ENCODE results near the gene SCAMP4.

SCAMP4 gene

DNA sequence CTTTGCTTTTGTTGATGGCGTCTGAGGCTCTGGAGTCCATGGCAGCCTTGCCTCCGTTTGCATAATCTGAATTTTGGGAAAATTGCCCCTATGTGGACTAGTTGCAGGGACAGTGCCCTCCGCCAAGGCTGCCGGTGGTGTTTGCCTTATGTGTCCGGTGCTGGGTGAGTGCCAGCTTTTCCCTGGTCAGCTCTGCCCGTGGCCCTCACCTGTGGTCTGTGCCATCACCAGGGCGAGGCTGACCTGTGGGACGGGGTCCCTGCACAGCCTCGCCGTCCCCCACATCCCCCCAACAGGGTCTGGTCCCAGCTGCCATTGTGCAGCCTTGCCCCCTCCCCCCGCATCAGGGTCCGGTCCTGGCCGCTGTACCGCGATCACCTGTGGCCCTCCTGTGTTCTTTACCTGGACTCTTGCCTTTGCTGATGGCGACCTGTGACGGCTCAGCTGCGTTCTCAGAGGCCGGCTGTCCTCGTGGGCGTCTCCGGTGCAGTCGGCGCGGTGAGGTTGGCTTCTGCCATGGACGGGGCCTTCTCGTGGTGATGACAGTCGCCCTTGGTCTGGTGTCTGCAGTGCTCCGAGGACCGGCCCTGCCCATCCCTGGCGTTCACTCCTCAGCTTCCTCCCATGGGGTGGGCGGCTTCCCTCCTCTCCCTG lies 48.4 kb downstream of the SCAMP4 start:
- Histone ChIP-seq H4K20me1 (ENCODE audit: insufficient read depth, low read length) (no peaks in the 10 kb centered on the region), H3K9me2 (ENCODE audit: low read depth, low read length) (no peaks in the 10 kb centered on the region), H3K27ac (ENCODE audit: low read depth, low read length, poor library complexity, severe bottlenecking) (no peak overlapping the region), H3K27me3 (ENCODE audit: insufficient read depth, low read length) (no peaks in the 10 kb centered on the region), H3K79me2 (ENCODE audit: insufficient read depth, low read length) (peaks cover 10% of the 10 kb centered on the region), H3F3A (ENCODE audit: insufficient read depth, low read length) (no peaks in the 10 kb centered on the region), H3K36me3 (ENCODE audit: insufficient read depth, low read length) (peaks cover 30% of the 10 kb centered on the region; the same call in 1 of the 2 replicates), H3K4me2 (ENCODE audit: low read length) (no peak overlapping the region), H3K9me3 (ENCODE audit: low read length) (no peaks in the 10 kb centered on the region), H3K4me1 (ENCODE audit: insufficient read depth, low read length, severe bottlenecking) (no peaks in the 10 kb centered on the region), H3K9ac (ENCODE audit: low read length) (no peak overlapping the region), H3K4me3 (ENCODE audit: low read depth, low read length, poor library complexity, severe bottlenecking) (no peak overlapping the region), H2AFZ (ENCODE audit: low read length) (no peak overlapping the region)
- TF ChIP-seq EZH2 (IDR thresholded peaks at IDR 0.05; ENCODE audit: borderline replicate concordance, low read length), result no peak
- TF ChIP-seq, protein P1, sequence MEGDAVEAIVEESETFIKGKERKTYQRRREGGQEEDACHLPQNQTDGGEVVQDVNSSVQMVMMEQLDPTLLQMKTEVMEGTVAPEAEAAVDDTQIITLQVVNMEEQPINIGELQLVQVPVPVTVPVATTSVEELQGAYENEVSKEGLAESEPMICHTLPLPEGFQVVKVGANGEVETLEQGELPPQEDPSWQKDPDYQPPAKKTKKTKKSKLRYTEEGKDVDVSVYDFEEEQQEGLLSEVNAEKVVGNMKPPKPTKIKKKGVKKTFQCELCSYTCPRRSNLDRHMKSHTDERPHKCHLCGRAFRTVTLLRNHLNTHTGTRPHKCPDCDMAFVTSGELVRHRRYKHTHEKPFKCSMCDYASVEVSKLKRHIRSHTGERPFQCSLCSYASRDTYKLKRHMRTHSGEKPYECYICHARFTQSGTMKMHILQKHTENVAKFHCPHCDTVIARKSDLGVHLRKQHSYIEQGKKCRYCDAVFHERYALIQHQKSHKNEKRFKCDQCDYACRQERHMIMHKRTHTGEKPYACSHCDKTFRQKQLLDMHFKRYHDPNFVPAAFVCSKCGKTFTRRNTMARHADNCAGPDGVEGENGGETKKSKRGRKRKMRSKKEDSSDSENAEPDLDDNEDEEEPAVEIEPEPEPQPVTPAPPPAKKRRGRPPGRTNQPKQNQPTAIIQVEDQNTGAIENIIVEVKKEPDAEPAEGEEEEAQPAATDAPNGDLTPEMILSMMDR (IDR thresholded peaks at IDR 0.05; ENCODE audit: low read length), result no peak

DNA sequence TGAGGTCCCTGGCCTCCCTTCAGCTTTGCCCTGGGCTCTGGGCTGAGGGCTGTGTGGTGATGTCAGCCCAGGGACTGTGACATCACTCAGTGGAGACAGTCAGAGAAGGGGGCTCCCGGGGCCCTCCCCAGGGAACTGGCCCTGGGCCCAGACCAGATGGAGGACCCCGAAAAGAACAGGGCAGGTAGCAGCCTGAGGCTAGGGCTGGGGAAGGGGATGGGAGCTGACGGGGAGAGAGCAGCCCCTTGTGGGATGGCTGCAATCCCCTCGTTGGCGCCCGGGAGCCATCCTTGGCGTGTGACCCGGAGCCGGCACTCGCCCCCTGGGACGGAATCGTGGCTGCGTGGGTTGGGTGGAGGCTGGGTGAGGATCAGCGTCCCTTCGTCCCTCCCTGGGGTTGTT lies 49.3 kb downstream of the SCAMP4 start:
- no peak overlapping the region for H3K9ac ChIP-seq (ENCODE audit: low read length)
- H3K27me3 ChIP-seq (ENCODE audit: insufficient read depth, low read length), result no peaks in the 10 kb centered on the region
- H3K4me3 ChIP-seq (ENCODE audit: low read depth, low read length, poor library complexity, severe bottlenecking), result no peak overlapping the region
- TF ChIP-seq, protein P1 (IDR thresholded peaks at IDR 0.05; ENCODE audit: low read length), result no peak
- no peak for TF ChIP-seq EZH2 (IDR thresholded peaks at IDR 0.05; ENCODE audit: borderline replicate concordance, low read length)
- no peak overlapping the region for H2AFZ ChIP-seq (ENCODE audit: low read length)
- no peaks in the 10 kb centered on the region for H3K79me2 ChIP-seq (ENCODE audit: insufficient read depth, low read length)
- no peak overlapping the region for H3K4me2 ChIP-seq (ENCODE audit: low read length)
- H3F3A ChIP-seq (ENCODE audit: insufficient read depth, low read length), result no peaks in the 10 kb centered on the region
- no peaks in the 10 kb centered on the region for H4K20me1 ChIP-seq (ENCODE audit: insufficient read depth, low read length)
- H3K9me2 ChIP-seq (ENCODE audit: low read depth, low read length), result no peaks in the 10 kb centered on the region
- H3K36me3 ChIP-seq (ENCODE audit: insufficient read depth, low read length), result peaks cover 20% of the 10 kb centered on the region; the same call in 1 of the 2 replicates
- H3K27ac ChIP-seq (ENCODE audit: low read depth, low read length, poor library complexity, severe bottlenecking), result no peak overlapping the region
- H3K4me1 ChIP-seq (ENCODE audit: insufficient read depth, low read length, severe bottlenecking), result no peaks in the 10 kb centered on the region
- H3K9me3 ChIP-seq (ENCODE audit: low read length), result no peaks in the 10 kb centered on the region

DNA sequence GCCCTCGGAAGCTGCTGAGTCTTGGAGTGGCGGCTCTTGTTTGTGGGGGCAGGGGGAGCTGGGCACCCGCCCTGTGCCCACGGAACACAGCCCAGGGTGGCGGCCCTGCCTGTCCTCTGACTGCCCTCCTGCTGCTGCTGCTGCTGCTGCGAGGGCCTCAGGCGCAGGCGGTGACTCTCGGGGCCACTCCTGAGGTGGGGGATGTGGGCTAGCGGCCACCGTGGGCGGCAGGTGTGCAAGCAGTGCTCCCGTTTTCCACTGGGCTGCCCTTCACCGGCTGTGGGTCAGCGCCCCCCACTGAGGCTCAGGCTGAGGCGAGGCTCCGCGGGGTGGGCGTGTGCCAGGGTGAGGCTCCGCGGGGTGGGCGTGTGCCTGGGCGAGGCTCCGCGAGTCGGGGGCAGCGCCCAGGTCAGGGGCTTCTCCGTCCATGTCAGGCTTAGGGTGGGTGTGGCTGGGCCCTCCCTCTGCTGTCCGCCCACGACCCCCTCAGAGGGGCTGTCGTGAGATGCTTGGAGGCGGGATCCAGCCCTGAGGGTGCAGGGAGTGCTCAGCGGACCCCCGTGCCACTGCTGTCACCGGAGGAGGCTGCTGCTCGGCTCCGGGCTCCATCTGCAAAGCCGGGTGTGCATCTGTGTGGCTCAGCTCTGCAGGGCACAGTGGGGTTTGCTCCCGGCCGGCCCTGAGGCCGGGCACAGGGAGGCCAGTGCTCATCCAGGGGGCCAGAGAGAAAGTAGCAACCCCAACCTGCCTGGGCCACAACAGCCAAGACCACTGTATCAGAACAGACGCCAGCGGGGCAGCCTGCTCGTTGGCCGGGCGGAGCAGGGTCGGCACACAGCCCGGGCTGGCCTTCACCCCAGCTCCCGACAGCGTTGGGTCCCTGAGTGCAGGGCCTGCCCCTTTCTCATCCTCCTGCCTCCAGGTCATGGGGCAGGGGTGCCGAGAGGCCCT lies 50.2 kb downstream of the SCAMP4 start:
- no peaks in the 10 kb centered on the region for H3K27me3 ChIP-seq (ENCODE audit: insufficient read depth, low read length)
- no peak overlapping the region for H3K4me2 ChIP-seq (ENCODE audit: low read length)
- H3K9me2 ChIP-seq (ENCODE audit: low read depth, low read length), result no peaks in the 10 kb centered on the region
- H2AFZ ChIP-seq (ENCODE audit: low read length), result no peak overlapping the region
- peaks cover 8% of the 10 kb centered on the region for H3K4me1 ChIP-seq (ENCODE audit: insufficient read depth, low read length, severe bottlenecking)
- no peak overlapping the region for H3K9ac ChIP-seq (ENCODE audit: low read length)
- TF ChIP-seq, protein P1 (IDR thresholded peaks at IDR 0.05; ENCODE audit: low read length), result no peak
- H4K20me1 ChIP-seq (ENCODE audit: insufficient read depth, low read length), result no peaks in the 10 kb centered on the region
- H3K4me3 ChIP-seq (ENCODE audit: low read depth, low read length, poor library complexity, severe bottlenecking), result no peak overlapping the region
- peaks cover 18% of the 10 kb centered on the region; the same call in 1 of the 2 replicates for H3K36me3 ChIP-seq (ENCODE audit: insufficient read depth, low read length)
- no peaks in the 10 kb centered on the region for H3F3A ChIP-seq (ENCODE audit: insufficient read depth, low read length)
- no peaks in the 10 kb centered on the region for H3K79me2 ChIP-seq (ENCODE audit: insufficient read depth, low read length)
- H3K27ac ChIP-seq (ENCODE audit: low read depth, low read length, poor library complexity, severe bottlenecking), result no peak overlapping the region
- no peaks in the 10 kb centered on the region for H3K9me3 ChIP-seq (ENCODE audit: low read length)

Measured in OCI-LY1 (cell line).